Thyroid gland (tissue), 4 donors: ENCODE measurements around the gene ATG5. TPM values are rescaled to one million over a fixed set of nuclear protein-coding genes. Genes with fewer than 3 reads are reported as not detected.
A peak's percentile ranks its signal among the peaks of the same experiment; 100 is the strongest.

Experiments
- DNase-seq, 2 donors: peaks; one replicate each; pipeline ENCODE4 v3.0.0-alpha.2; 2019
- H3K27ac ChIP-seq, 3 donors: fragments of 200-600 bp; sonication (generic); 1 replicate in 2 of 3; 2 replicates in 1 of 3; pipeline ENCODE4 v1.5.1; 2016 to 2019; ENCODE audit warnings: mild to moderate bottlenecking in 1 of 3, moderate library complexity in 1 of 3
- H3K27me3 ChIP-seq: fragments of 200-600 bp; sonication (generic); one replicate; pipeline ENCODE4 v1.5.1; 2019
- H3K36me3 ChIP-seq, 2 donors: fragments of 200-600 bp; sonication (generic); one replicate each; pipeline ENCODE4 v1.5.1; 2016 to 2019
- H3K4me1 ChIP-seq, 2 donors: fragments of 200-600 bp; sonication (generic); one replicate each; pipeline ENCODE4 v1.5.1; 2017 to 2019
- H3K4me3 ChIP-seq, 3 donors: fragments of 200-600 bp; sonication (generic); replicated peaks in 1 of 3; 1 replicate in 2 of 3; 2 replicates in 1 of 3; pipeline ENCODE4 v1.5.1; 2016; ENCODE audit warnings: mild to moderate bottlenecking in 1 of 3
- H3K9me3 ChIP-seq: fragments of 200-600 bp; sonication (generic); one replicate; pipeline ENCODE4 v1.5.1; 2017
- POLR2A ChIP-seq, 2 donors: fragments of 450-650 bp; IDR thresholded peaks; one replicate each; pipeline ENCODE4 v1.6.1; 2017; ENCODE audit warnings: antibody characterized with exemption in 2 of 2, mild to moderate bottlenecking in 2 of 2, moderate library complexity in 1 of 2
- WGBS, 2 donors: methylation state at CpG; one replicate each; pipeline ENCODE4 v1.1.5; 2017; 5-methylcytosine and 5-hydroxymethylcytosine counted together
- intact Hi-C: fragments of 100-400 bp; cut with DNase I; formaldehyde crosslinking; loops from one replicate; pipeline ENCODE4 v1.15.1; 2023
- total RNA-seq, 4 donors: library from RNA; depleted of rRNA; stranded (reverse); fragments of >200 nt; gene quantifications; one replicate each; pipeline ENCODE4 v1.2.3, GENCODE V29; 2016
- TF ChIP-seq, protein P1 (sequence below), 6 experiments: fragments of 200-600 bp in 3 of 6; fragments of 450-650 bp in 3 of 6; sonication (generic) in 3 of 6; IDR thresholded peaks; one replicate each; pipeline ENCODE4 v1.5.1; 2016 to 2019; ENCODE audit warnings: antibody characterized with exemption in 6 of 6, mild to moderate bottlenecking in 2 of 6, inconsistent platforms in 1 of 6, moderate library complexity in 1 of 6

ATG5 gene
- total RNA-seq, 4 donors from 2014 or later, result 44.4 to 58.7 (median 48.7) TPM

DNA sequence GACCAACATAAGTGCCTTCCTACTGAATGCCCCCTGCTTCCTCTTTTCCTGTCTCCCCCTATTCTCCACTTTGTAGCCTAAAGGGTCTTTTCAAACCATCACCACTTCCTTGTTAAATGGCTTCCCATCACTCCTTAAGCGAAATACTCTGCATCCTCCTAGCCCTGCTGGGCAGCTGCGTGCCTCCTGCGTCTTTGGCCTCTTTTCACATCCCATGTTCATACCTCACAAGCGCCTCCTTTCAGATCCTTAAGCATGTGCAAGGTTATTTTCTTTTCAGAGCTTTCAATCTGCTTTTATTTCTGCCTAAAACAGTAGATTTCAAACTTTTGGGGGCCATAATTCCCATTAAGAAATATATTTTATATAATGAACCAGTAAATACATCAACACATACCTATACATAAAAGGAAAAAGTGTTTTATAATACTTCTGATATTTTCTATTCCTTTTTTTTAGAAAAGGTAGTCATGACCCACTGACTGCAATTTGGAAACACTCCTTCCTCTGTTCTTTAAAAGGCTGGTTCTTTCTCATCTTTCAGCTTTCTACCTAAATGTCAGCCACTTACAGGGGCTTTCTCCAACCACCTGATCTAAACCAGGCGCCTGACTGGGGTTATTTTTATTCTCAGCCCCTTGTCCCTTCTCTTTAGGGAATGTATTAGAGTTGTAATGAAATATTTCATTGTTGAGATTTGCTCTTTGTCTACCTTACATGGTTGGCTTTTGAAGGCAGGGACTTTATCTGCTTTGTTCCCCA, 155.3 kb downstream of the ATG5 start:
- Histone ChIP-seq H3K27me3 (no peaks in the 10 kb centered on the region), H3K4me1 (no peaks in the 10 kb centered on the region), H3K36me3 (no peaks in the 10 kb centered on the region), H3K27ac (no peak overlapping the region), H3K9me3 (no peaks in the 10 kb centered on the region), H3K4me3 (no peak overlapping the region)
- intact Hi-C loops, result no loop called here
- no peak for TF ChIP-seq POLR2A (IDR thresholded peaks at IDR 0.05)
- TF ChIP-seq, protein P1, sequence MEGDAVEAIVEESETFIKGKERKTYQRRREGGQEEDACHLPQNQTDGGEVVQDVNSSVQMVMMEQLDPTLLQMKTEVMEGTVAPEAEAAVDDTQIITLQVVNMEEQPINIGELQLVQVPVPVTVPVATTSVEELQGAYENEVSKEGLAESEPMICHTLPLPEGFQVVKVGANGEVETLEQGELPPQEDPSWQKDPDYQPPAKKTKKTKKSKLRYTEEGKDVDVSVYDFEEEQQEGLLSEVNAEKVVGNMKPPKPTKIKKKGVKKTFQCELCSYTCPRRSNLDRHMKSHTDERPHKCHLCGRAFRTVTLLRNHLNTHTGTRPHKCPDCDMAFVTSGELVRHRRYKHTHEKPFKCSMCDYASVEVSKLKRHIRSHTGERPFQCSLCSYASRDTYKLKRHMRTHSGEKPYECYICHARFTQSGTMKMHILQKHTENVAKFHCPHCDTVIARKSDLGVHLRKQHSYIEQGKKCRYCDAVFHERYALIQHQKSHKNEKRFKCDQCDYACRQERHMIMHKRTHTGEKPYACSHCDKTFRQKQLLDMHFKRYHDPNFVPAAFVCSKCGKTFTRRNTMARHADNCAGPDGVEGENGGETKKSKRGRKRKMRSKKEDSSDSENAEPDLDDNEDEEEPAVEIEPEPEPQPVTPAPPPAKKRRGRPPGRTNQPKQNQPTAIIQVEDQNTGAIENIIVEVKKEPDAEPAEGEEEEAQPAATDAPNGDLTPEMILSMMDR (IDR thresholded peaks at IDR 0.05), result no peak
- no peak for DNase-seq
- 91 to 95% methylated on average over 5 of the region's 5 CpGs for WGBS, 2 donors

- Histone ChIP-seq H3K36me3 (no peaks in the 10 kb centered on the region), H3K4me3 (no peak overlapping the region), H3K9me3 (no peaks in the 10 kb centered on the region), H3K27ac (no peak overlapping the region), H3K27me3 (no peaks in the 10 kb centered on the region), H3K4me1 (no peaks in the 10 kb centered on the region)
- WGBS, 2 donors, result 96 to 98% methylated on average over 5 of the region's 5 CpGs
- intact Hi-C loops, result no loop called here
- no peak for TF ChIP-seq POLR2A (IDR thresholded peaks at IDR 0.05)
- TF ChIP-seq, protein P1 (IDR thresholded peaks at IDR 0.05), result no peak
- DNase-seq, result no peak
These were observed 156.0 kb downstream of the ATG5 start for GRCh38 chr6:106169517-106169916.

- no peaks in the 10 kb centered on the region for H3K27me3 ChIP-seq
- no peak overlapping the region for H3K4me3 ChIP-seq
- peak; percentile 20 to 30 for DNase-seq
- no peaks in the 10 kb centered on the region for H3K36me3 ChIP-seq
- TF ChIP-seq POLR2A (IDR thresholded peaks at IDR 0.05), result no peak
- TF ChIP-seq, protein P1 (IDR thresholded peaks at IDR 0.05), result no peak
- no peaks in the 10 kb centered on the region for H3K4me1 ChIP-seq
- intact Hi-C loops, result no loop called here
- WGBS, 2 donors, result 84 to 89% methylated on average over 15 of the region's 15 CpGs
- H3K9me3 ChIP-seq, result no peaks in the 10 kb centered on the region
- H3K27ac ChIP-seq, result no peak overlapping the region
These were observed 157.3 kb downstream of the ATG5 start for GRCh38 chr6:106168097-106168888.

DNA sequence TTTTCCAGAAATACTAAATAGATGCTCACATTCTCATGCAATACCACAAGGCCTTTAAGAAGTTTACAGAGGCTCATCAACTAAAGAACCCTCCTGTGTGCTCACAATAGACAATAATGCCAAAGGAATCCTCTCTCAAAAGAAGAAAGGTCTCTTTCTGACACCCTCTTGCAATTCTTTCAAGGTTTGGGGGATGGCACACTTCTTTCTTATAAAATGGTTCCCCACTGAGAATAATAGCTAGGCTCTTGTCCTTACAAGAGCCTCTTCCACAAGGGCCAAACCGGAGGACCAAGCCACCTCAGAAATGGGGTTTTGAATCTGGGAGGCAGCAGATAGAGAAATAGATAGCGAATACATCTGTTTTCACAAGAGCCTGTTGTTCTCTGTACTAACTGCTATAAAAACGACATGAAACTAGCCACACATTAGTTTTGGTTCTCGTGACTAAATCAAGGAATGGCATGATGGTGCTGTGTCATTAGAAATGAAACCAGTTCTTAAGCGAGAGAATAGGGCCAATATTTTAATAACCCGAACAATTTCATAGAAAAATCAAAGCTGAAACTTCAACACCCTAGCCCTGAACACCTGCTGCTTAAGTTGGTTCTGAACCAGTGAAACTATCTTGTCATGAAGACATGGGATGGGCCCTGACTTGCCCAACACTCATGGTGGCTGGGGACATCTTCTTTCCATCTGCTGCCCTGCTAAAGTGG, 158.3 kb downstream of the ATG5 start:
- Histone ChIP-seq H3K36me3 (no peaks in the 10 kb centered on the region), H3K9me3 (no peaks in the 10 kb centered on the region), H3K27ac (no peak overlapping the region), H3K4me3 (no peak overlapping the region), H3K4me1 (no peaks in the 10 kb centered on the region), H3K27me3 (no peaks in the 10 kb centered on the region)
- no peak for TF ChIP-seq POLR2A (IDR thresholded peaks at IDR 0.05)
- TF ChIP-seq, protein P1 (IDR thresholded peaks at IDR 0.05), result no peak
- intact Hi-C loops, result no loop called here
- WGBS, 2 donors, result 87 to 88% methylated on average over 6 of the region's 6 CpGs
- no peak for DNase-seq
